OCI-LY3 (cell line): ENCODE data around the gene TLE3.
"Not testable (repeated sequence)": the region's sequence is repeated elsewhere in the genome, so short reads cannot be mapped to it uniquely, and the experiment has no call there.

Source experiments
- CTCF ChIP-seq: fragments of 200-600, 300-600 bp; sonication (generic); IDR thresholded peaks from 2 replicates; pipeline ENCODE4 v1.5.1; 2014; ENCODE audit warnings: antibody characterized with exemption, low read length, low read depth
- EZH2phosphoT487 ChIP-seq: fragments of 200-600 bp; shearing (Covaris generic); IDR thresholded peaks from 2 replicates; pipeline ENCODE4 v1.6.1; 2018; ENCODE audit warnings: antibody characterized with exemption, mixed run types, low read depth

- TF ChIP-seq CTCF, EZH2phosphoT487: not testable (repeated sequence)
These were observed 39.3 kb upstream of the TLE3 start for GRCh38 chr15:70137021-70137420.
